Smooth muscle cell (in vitro differentiated cells): ENCODE results near the gene PADI6. TPM values are rescaled to one million over a fixed set of nuclear protein-coding genes. Genes with fewer than 3 reads are reported as not detected.

ENCODE experiments used
- DNase-seq: peaks from one replicate; lab custom pipeline; 2025; ENCODE audit not compliant: unreplicated experiment; lab: John Stamatoyannopoulos, UW
- H2AFZ ChIP-seq: fragments of 200-600 bp; sonication (generic); 2 replicates; pipeline ENCODE4 v1.6.0; 2016; ENCODE audit warnings: antibody characterized with exemption, low read depth, mild to moderate bottlenecking
- H3F3A ChIP-seq: fragments of 200-600 bp; sonication (generic); 2 replicates; pipeline ENCODE4 v1.6.0; 2017; ENCODE audit warnings: antibody characterized with exemption, low read depth
- H3K27ac ChIP-seq: fragments of 200-600 bp; sonication (generic); 2 replicates; pipeline ENCODE4 v1.5.1; 2016; ENCODE audit warnings: low read depth, mild to moderate bottlenecking
- H3K27me3 ChIP-seq: fragments of 200-600 bp; sonication (generic); 2 replicates; pipeline ENCODE4 v1.6.1; 2016; ENCODE audit warnings: low read depth, mild to moderate bottlenecking
- H3K36me3 ChIP-seq: fragments of 200-600 bp; sonication (generic); 2 replicates; pipeline ENCODE4 v1.5.1; 2016; ENCODE audit warnings: low read depth
- H3K4me1 ChIP-seq: fragments of 200-600 bp; sonication (generic); 2 replicates; pipeline ENCODE4 v1.5.1; 2016; ENCODE audit warnings: low read depth
- H3K4me2 ChIP-seq: fragments of 200-600 bp; sonication (generic); 2 replicates; pipeline ENCODE4 v1.6.0; 2016; ENCODE audit warnings: mild to moderate bottlenecking
- H3K4me3 ChIP-seq: fragments of 200-600 bp; sonication (generic); 2 replicates; pipeline ENCODE4 v1.5.1; 2016; ENCODE audit warnings: mild to moderate bottlenecking
- H3K79me2 ChIP-seq: fragments of 200-600 bp; sonication (generic); 2 replicates; pipeline ENCODE4 v1.6.0; 2016; ENCODE audit warnings: low read depth, mild to moderate bottlenecking
- H3K9ac ChIP-seq: fragments of 200-600 bp; sonication (generic); 2 replicates; pipeline ENCODE4 v1.6.0; 2016; ENCODE audit warnings: low read depth
- H3K9me3 ChIP-seq: fragments of 200-600 bp; sonication (generic); replicated peaks from 2 replicates; pipeline ENCODE4 v1.5.1; 2016; ENCODE audit warnings: low read depth
- H4K20me1 ChIP-seq: fragments of 200-600 bp; sonication (generic); 2 replicates; pipeline ENCODE4 v1.6.0; 2016; ENCODE audit warnings: low read depth
- CTCF ChIP-seq: fragments of 200-600 bp; sonication (generic); IDR thresholded peaks from 2 replicates; pipeline ENCODE4 v1.5.1; 2017; ENCODE audit warnings: borderline replicate concordance, mild to moderate bottlenecking, antibody characterized with exemption; ENCODE audit not compliant: insufficient read depth, poor library complexity, severe bottlenecking
- WGBS: methylation state at CpG from one replicate; pipeline ENCODE4 v1.1.7; 2016; ENCODE audit warnings: low lambda C conversion rate; 5-methylcytosine and 5-hydroxymethylcytosine counted together
- polyA plus RNA-seq: library from polyadenylated mRNA; unstranded; fragments of >200 nt; fragmentation: Nextera tagmentation; extraction: Ambion mirVana; gene quantifications from 2 replicates; pipeline ENCODE4 v1.2.1, GENCODE V29; 2016
- total RNA-seq: library from RNA; depleted of rRNA; stranded (reverse); fragments of >200 nt; gene quantifications from 2 replicates; pipeline ENCODE4 v1.2.3, GENCODE V29; 2014

Gene PADI6
- total and polyA plus RNA-seq, 2 experiments from 2014 or later: not detected

- Histone ChIP-seq H3K4me2 (no peak overlapping the region), H3K9ac (no peak overlapping the region), H2AFZ (no peak overlapping the region), H3K4me3 (no peak overlapping the region), H3F3A (no peaks in the 10 kb centered on the region), H3K79me2 (no peaks in the 10 kb centered on the region), H3K36me3 (no peaks in the 10 kb centered on the region), H3K4me1 (no peaks in the 10 kb centered on the region), H3K27ac (no peak overlapping the region), H3K27me3 (no peaks in the 10 kb centered on the region), H3K9me3 (no peaks in the 10 kb centered on the region), H4K20me1 (no peaks in the 10 kb centered on the region)
- DNase-seq: no peak
- TF ChIP-seq CTCF: no peak
- 86% methylated on average over 2 of the region's 2 CpGs for WGBS
Observed at GRCh38 chr1:17381161-17381560, 9.2 kb downstream of the PADI6 start.

- DNase-seq: no peak
- no peaks in the 10 kb centered on the region for H3K36me3 ChIP-seq
- WGBS: 82% methylated on average over 10 of the region's 10 CpGs
Observed at GRCh38 chr1:17392199-17392740, 20.3 kb downstream of the PADI6 start.

GRCh38 chr1:17393230-17393629, 21.2 kb downstream of the PADI6 start:
- Histone ChIP-seq H3K79me2 (no peaks in the 10 kb centered on the region), H3K9me3 (no peaks in the 10 kb centered on the region), H3K4me2 (no peak overlapping the region), H2AFZ (no peak overlapping the region), H3K27ac (no peak overlapping the region), H3F3A (no peaks in the 10 kb centered on the region), H4K20me1 (no peaks in the 10 kb centered on the region), H3K36me3 (no peaks in the 10 kb centered on the region), H3K4me3 (no peak overlapping the region), H3K27me3 (peaks cover 4% of the 10 kb centered on the region), H3K4me1 (no peaks in the 10 kb centered on the region), H3K9ac (no peak overlapping the region)
- no peak for TF ChIP-seq CTCF
- WGBS: 73% methylated on average over 8 of the region's 8 CpGs
- no peak for DNase-seq

More at GRCh38 chr1:17392199-17392740, 20.3 kb downstream of the PADI6 start:
- Histone ChIP-seq H3K4me2 (no peak overlapping the region), H3K27me3 (peaks cover 9% of the 10 kb centered on the region), H3K4me1 (no peaks in the 10 kb centered on the region), H3F3A (no peaks in the 10 kb centered on the region), H3K79me2 (no peaks in the 10 kb centered on the region), H3K4me3 (no peak overlapping the region), H3K27ac (no peak overlapping the region), H4K20me1 (no peaks in the 10 kb centered on the region), H3K9ac (no peak overlapping the region), H2AFZ (no peak overlapping the region), H3K9me3 (no peaks in the 10 kb centered on the region)
- TF ChIP-seq CTCF: no peak
